ENCODE data around the gene NDST1. TPM values are rescaled to one million over a fixed set of nuclear protein-coding genes. Genes with fewer than 3 reads are reported as not detected.

Gene NDST1
- polyA plus RNA-seq, 2 of the 4 experiments (the other 2 are of a cell fraction) = 24.4 to 50.8 TPM

DNA sequence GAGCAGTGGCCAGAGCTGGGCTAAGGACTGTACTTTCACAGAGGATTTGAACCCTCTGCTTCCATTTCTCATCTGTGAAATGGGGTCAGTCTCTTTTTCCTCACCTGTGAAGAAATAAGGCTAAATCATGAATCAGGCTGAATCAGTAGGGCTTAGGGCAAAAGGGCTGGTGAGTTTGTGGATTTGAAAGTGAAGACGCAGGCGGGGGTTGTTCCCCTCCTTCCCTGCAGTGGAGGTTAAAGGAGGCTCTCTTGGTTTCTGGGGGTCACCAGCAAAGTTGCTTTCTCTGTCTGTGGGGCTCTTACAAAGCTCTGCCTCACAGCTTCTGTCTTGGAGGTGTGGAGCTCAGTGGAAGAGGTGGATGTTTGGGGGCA is 17.6 kb upstream of the NDST1 start:
- ATAC-seq (no peak), DNase-seq (ENCODE audit: low read depth in 1 of 2, low spot score in 1 of 2) (no peak), FAIRE-seq (no peak)
- H3K9me3 ChIP-seq = no peaks in the 10 kb centered on the region
- no peak overlapping the region for H3K4me3 ChIP-seq
- TF ChIP-seq NFE2L2 (conservative IDR thresholded peaks at IDR 0.05; ENCODE audit: low read length) (no peak), FOSL2 (IDR thresholded peaks at IDR 0.05) (no peak), FOSL2 (CRISPR knock-in tag; IDR thresholded peaks at IDR 0.05) (no peak), EHMT2 (IDR thresholded peaks at IDR 0.05; ENCODE audit: low read depth) (no peak), NR3C1 (IDR thresholded peaks at IDR 0.05) (no peak), RAD21 (conservative IDR thresholded peaks at IDR 0.05 in 1 of 2, IDR thresholded peaks at IDR 0.05 in 1 of 2) (no peak), RFX5 (IDR thresholded peaks at IDR 0.05) (no peak), MYC (IDR thresholded peaks at IDR 0.05; ENCODE audit: borderline replicate concordance, low read length) (no peak), RCOR1 (IDR thresholded peaks at IDR 0.05; ENCODE audit: low read depth, low read length) (no peak)
- TF ChIP-seq, protein P1, sequence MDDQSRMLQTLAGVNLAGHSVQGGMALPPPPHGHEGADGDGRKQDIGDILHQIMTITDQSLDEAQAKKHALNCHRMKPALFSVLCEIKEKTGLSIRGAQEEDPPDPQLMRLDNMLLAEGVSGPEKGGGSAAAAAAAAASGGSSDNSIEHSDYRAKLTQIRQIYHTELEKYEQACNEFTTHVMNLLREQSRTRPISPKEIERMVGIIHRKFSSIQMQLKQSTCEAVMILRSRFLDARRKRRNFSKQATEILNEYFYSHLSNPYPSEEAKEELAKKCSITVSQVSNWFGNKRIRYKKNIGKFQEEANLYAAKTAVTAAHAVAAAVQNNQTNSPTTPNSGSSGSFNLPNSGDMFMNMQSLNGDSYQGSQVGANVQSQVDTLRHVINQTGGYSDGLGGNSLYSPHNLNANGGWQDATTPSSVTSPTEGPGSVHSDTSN (IDR thresholded peaks at IDR 0.05) = no peak
- 92% methylated on average over 2 of the region's 2 CpGs for WGBS (ENCODE audit: missing lambda C conversion rate)
- peaks cover 68% of the 10 kb centered on the region for H3K4me1 ChIP-seq
- ChIA-PET CTCF (interaction anchor here (0.9 to 33.5 kb wide), 7 partner anchors 11 to 60 kb away, joined by 3 to 439 read pairs (median 9); partner anchors contain the start of gene NDST1), POLR2A (interaction anchor here (1.1 kb wide), 1 partner anchor 8 kb away, joined by 3 read pairs; no protein-coding TSS in a partner anchor)
- peak overlapping the region in 1 of 2 experiments; percentile 100; a peak in 3 of 6 replicates for H3K27ac ChIP-seq
- H3K4me2 ChIP-seq = peak overlapping the region; percentile 67; the same call in 1 of the 3 replicates

DNA sequence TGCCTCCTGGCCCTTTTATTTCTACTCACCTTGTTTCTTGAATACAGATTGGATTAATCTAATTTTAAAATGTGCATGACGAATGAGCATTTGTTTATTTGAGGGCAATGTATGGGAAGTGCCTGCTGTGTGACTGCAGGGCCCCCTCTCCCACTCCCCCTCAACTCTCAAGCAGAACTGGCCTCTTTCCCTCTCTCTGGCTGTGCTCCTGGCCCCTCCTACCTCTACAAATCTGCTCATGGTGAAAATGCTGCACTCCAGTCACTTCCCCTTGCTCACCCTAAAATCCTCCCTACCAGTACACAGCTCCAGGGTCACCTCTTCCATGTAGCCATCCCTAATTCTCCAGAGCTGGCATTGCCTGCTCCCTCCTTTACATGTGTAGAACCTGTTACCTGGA is 17.2 kb upstream of the NDST1 start:
- DNase-seq (ENCODE audit: low read depth in 1 of 2, low spot score in 1 of 2) (no peak), FAIRE-seq (no peak), ATAC-seq (no peak)
- ChIA-PET CTCF (interaction anchor here (0.5 to 33.5 kb wide), 6 partner anchors 14 to 678 kb away, joined by 3 to 439 read pairs (median 14); partner anchors contain the start of gene NDST1), POLR2A (no interaction called here)
- H3K4me3 ChIP-seq = no peak overlapping the region
- no peak for TF ChIP-seq RNF2 (IDR thresholded peaks at IDR 0.05; ENCODE audit: borderline replicate concordance, low read depth)
- TF ChIP-seq PHF8 (IDR thresholded peaks at IDR 0.05; ENCODE audit: borderline replicate concordance, low read depth) = no peak
- TF ChIP-seq CBX8 (IDR thresholded peaks at IDR 0.05) = no peak
- no peak for TF ChIP-seq ZC3H11A (IDR thresholded peaks at IDR 0.05)
- no peak for TF ChIP-seq RAD21 (conservative IDR thresholded peaks at IDR 0.05 in 1 of 2, IDR thresholded peaks at IDR 0.05 in 1 of 2)
- TF ChIP-seq KDM1A (IDR thresholded peaks at IDR 0.05; ENCODE audit: low read depth) = no peak
- no peak for TF ChIP-seq HDAC2 (IDR thresholded peaks at IDR 0.05)
- TF ChIP-seq, protein P2, sequence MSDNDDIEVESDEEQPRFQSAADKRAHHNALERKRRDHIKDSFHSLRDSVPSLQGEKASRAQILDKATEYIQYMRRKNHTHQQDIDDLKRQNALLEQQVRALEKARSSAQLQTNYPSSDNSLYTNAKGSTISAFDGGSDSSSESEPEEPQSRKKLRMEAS (IDR thresholded peaks at IDR 0.05) = no peak
- TF ChIP-seq JUNB (IDR thresholded peaks at IDR 0.05) = no peak
- no peak for TF ChIP-seq KDM5A (IDR thresholded peaks at IDR 0.05)
- TF ChIP-seq NR3C1 (IDR thresholded peaks at IDR 0.05) = no peak
- TF ChIP-seq FOXS1 (CRISPR knock-in tag; IDR thresholded peaks at IDR 0.05) = no peak
- TF ChIP-seq, protein P3, sequence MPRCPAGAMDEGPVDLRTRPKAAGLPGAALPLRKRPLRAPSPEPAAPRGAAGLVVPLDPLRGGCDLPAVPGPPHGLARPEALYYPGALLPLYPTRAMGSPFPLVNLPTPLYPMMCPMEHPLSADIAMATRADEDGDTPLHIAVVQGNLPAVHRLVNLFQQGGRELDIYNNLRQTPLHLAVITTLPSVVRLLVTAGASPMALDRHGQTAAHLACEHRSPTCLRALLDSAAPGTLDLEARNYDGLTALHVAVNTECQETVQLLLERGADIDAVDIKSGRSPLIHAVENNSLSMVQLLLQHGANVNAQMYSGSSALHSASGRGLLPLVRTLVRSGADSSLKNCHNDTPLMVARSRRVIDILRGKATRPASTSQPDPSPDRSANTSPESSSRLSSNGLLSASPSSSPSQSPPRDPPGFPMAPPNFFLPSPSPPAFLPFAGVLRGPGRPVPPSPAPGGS (IDR thresholded peaks at IDR 0.05) = no peak
- TF ChIP-seq MAZ (IDR thresholded peaks at IDR 0.05; ENCODE audit: borderline replicate concordance, low read depth, low read length) = no peak
- TF ChIP-seq, protein P4, sequence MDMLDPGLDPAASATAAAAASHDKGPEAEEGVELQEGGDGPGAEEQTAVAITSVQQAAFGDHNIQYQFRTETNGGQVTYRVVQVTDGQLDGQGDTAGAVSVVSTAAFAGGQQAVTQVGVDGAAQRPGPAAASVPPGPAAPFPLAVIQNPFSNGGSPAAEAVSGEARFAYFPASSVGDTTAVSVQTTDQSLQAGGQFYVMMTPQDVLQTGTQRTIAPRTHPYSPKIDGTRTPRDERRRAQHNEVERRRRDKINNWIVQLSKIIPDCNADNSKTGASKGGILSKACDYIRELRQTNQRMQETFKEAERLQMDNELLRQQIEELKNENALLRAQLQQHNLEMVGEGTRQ (IDR thresholded peaks at IDR 0.05) = no peak
- no peak for TF ChIP-seq CHD4 (IDR thresholded peaks at IDR 0.05; ENCODE audit: borderline replicate concordance)
- no peak for TF ChIP-seq EHMT2 (IDR thresholded peaks at IDR 0.05; ENCODE audit: low read depth)
- no peak overlapping the region for H3K4me2 ChIP-seq
- H3K4me1 ChIP-seq = peaks cover 69% of the 10 kb centered on the region
- H3K27ac ChIP-seq = peak overlapping the region in 1 of 2 experiments; percentile 100; a peak in 4 of 6 replicates
- H3K9me3 ChIP-seq = no peaks in the 10 kb centered on the region
- 84% methylated on average over 1 of the region's 1 CpG for WGBS (ENCODE audit: missing lambda C conversion rate)
